Cerebellar nuclear complex (tissue), 1 donor: ENCODE measurements around the gene FAM89B.

Experiments used
- DNase-seq, 2 experiments: peaks; one replicate each; lab custom pipeline; 2025; lab: John Stamatoyannopoulos, UW

Gene FAM89B

GRCh38 chr11:65573391-65574079, 1.2 kb downstream of the FAM89B start:
- DNase-seq, result no peak

GRCh38 chr11:65574109-65574810, 1.9 kb downstream of the FAM89B start:
- peak in 1 of 2 experiments; percentile 30 for DNase-seq

GRCh38 chr11:65574811-65575567, 2.7 kb downstream of the FAM89B start:
- DNase-seq, result peak in 1 of 2 experiments; percentile 35

GRCh38 chr11:65575568-65576231, 3.4 kb downstream of the FAM89B start, which contains the start of gene EHBP1L1:
TSS of gene EHBP1L1 (plus strand) at chr11:65576053. CDS start at chr11:65576303, 250 bp downstream.
- no peak for DNase-seq

- DNase-seq, result no peak
These were observed 4.0 kb downstream of the FAM89B start for GRCh38 chr11:65576232-65576866.

GRCh38 chr11:65576867-65577755, 4.8 kb downstream of the FAM89B start:
- DNase-seq, result no peak

- DNase-seq, result no peak
These were observed 5.4 kb downstream of the FAM89B start for GRCh38 chr11:65577756-65578109.

- DNase-seq, result no peak
These were observed 5.8 kb downstream of the FAM89B start for GRCh38 chr11:65578134-65578533.

GRCh38 chr11:65578667-65579066, 6.3 kb downstream of the FAM89B start:
- no peak for DNase-seq

- DNase-seq, result no peak
These were observed 7.0 kb downstream of the FAM89B start for GRCh38 chr11:65579291-65579690.

GRCh38 chr11:65580031-65580692, 7.8 kb downstream of the FAM89B start:
- no peak for DNase-seq

GRCh38 chr11:65580756-65581155, 8.4 kb downstream of the FAM89B start:
- no peak for DNase-seq

GRCh38 chr11:65581928-65582327, 9.6 kb downstream of the FAM89B start:
- no peak for DNase-seq

GRCh38 chr11:65583589-65583988, 11.3 kb downstream of the FAM89B start:
- no peak for DNase-seq

GRCh38 chr11:65584106-65584505, 11.8 kb downstream of the FAM89B start:
- no peak for DNase-seq

GRCh38 chr11:65584723-65585171, 12.4 kb downstream of the FAM89B start:
- no peak for DNase-seq

GRCh38 chr11:65585396-65586246, 13.3 kb downstream of the FAM89B start:
- DNase-seq, result no peak

GRCh38 chr11:65586247-65586630, 13.9 kb downstream of the FAM89B start:
- DNase-seq, result no peak

GRCh38 chr11:65586676-65587075, 14.3 kb downstream of the FAM89B start:
- DNase-seq, result no peak
